ENCODE data around the gene TUBG2.
A peak's percentile ranks its signal among the peaks of the same experiment; 100 is the strongest.

TUBG2 gene

DNA sequence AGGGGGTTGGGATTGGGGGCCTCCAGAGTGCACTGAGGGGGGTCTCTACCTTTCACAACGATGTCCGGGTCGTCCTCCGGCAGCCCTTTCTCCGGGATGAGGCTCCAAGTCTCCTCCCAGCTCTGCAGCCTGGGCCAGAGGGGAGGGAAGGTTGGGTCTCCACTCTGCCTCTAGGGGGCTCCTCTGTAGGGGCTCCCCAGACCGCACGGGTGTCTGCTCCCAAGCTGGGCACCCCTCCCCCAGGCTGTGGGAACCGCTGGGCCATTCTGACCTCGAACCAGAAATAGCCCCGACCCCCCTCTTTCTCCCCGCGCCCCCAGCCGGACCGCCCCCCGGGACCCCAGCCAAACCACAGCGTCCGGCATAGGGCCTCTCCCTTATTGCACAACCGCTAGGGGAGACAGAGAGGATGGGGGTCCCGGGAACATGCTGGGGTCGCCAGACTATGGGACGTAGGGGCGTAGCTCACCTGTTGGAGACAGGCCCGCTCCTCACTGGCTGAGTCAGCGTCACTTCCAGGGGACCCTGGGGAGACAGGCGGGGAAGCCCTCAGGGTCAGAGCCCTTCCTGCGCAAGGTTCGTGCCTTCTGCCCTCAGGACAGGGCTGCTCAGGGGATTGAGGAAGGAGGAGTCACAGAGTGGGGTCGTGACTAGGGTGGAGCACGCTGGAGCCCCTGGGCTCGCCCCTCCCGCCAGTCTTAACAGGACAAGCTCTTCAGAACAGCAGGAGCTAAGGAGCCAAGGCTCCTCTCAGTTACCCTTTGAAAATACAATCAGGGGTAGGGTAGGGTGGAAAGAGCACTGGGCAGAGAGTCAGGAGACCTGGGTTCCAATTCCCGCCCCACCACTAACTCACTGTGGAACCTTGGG lies 15.0 kb downstream of the TUBG2 start:
- TF ChIP-seq, protein P1, sequence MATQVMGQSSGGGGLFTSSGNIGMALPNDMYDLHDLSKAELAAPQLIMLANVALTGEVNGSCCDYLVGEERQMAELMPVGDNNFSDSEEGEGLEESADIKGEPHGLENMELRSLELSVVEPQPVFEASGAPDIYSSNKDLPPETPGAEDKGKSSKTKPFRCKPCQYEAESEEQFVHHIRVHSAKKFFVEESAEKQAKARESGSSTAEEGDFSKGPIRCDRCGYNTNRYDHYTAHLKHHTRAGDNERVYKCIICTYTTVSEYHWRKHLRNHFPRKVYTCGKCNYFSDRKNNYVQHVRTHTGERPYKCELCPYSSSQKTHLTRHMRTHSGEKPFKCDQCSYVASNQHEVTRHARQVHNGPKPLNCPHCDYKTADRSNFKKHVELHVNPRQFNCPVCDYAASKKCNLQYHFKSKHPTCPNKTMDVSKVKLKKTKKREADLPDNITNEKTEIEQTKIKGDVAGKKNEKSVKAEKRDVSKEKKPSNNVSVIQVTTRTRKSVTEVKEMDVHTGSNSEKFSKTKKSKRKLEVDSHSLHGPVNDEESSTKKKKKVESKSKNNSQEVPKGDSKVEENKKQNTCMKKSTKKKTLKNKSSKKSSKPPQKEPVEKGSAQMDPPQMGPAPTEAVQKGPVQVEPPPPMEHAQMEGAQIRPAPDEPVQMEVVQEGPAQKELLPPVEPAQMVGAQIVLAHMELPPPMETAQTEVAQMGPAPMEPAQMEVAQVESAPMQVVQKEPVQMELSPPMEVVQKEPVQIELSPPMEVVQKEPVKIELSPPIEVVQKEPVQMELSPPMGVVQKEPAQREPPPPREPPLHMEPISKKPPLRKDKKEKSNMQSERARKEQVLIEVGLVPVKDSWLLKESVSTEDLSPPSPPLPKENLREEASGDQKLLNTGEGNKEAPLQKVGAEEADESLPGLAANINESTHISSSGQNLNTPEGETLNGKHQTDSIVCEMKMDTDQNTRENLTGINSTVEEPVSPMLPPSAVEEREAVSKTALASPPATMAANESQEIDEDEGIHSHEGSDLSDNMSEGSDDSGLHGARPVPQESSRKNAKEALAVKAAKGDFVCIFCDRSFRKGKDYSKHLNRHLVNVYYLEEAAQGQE (IDR thresholded peaks at IDR 0.05; ENCODE audit: insufficient read depth in 1 of 2, low read depth in 2 of 2, low read length in 2 of 2), result no peak
- no peak for TF ChIP-seq TAF1 (IDR thresholded peaks at IDR 0.05; ENCODE audit: borderline replicate concordance, insufficient read depth, low read length)
- TF ChIP-seq SIN3A (IDR thresholded peaks at IDR 0.05; ENCODE audit: borderline replicate concordance, insufficient read depth, low read length), result no peak
- TF ChIP-seq FOXP2 (optimal IDR thresholded peaks at IDR 0.05; ENCODE audit: borderline replicate concordance, extremely low read depth, extremely low read length, insufficient read depth), result no peak
- no peak for TF ChIP-seq POLR2AphosphoS5 (IDR thresholded peaks at IDR 0.05; ENCODE audit: low read depth, low read length)

DNA sequence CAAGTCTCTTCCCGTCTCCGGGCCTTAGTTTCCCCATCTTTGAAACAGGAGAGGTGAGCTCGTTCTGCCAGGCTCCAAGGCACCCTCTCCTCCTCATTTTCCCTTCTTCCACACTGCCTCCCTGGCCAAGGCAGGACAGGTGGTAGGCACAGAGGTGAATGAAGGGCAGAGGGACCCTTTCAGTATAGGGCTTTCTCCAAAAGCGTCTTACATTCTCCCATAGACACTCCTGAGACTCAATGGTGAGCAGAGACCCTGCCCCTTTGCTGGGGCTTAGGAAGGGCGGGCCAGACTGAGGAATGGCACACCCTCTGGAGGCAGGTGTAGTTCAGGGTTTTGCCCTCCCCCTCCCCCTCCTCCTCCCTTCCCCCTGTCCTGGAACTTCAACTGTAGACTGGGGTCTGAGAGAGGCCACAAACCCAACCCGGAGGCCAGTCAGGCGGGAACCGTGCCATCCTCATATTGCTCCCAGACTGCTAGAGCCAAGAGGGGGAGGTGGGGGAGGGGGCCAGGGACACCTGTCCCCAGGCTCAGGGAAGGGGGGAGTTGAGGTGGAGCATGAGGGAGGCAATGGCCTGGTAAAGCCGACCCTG lies 15.8 kb downstream of the TUBG2 start:
- no peak for TF ChIP-seq POLR2AphosphoS5 (IDR thresholded peaks at IDR 0.05; ENCODE audit: low read depth, low read length)
- no peak for TF ChIP-seq TAF1 (IDR thresholded peaks at IDR 0.05; ENCODE audit: borderline replicate concordance, insufficient read depth, low read length)
- TF ChIP-seq, protein P1 (IDR thresholded peaks at IDR 0.05; ENCODE audit: insufficient read depth in 1 of 2, low read depth in 2 of 2, low read length in 2 of 2), result no peak
- no peak for TF ChIP-seq FOXP2 (optimal IDR thresholded peaks at IDR 0.05; ENCODE audit: borderline replicate concordance, extremely low read depth, extremely low read length, insufficient read depth)
- TF ChIP-seq SIN3A (IDR thresholded peaks at IDR 0.05; ENCODE audit: borderline replicate concordance, insufficient read depth, low read length), result no peak

DNA sequence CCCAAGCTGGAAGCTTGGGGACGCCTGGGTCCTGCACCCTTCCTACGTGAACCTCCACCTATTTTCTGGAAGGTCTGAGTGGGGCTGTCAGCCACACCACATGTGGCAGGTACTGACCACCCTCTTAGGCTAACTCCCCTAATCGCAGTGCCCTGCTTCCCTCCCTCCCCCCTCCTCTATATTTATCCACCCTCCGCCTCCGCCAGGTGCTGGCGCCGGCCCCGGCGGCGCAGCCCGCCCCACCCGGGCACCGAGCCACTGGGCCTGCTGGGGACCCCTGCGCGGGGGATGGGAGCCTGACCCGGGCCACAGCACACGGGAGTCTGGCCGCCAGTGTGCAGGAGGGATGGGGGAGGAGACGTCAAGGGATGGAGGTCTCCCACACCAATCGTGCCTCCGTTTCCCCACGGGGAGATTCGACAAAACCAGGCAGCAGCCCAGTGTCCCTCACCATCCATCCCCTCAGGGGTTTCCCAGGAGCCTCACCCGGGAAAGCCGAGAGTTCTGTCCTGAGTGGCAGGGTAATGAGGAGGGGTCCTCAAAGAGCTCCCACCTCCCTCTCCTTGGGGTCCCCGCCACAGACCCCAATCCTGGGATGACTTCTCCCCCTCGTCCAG lies 16.4 kb downstream of the TUBG2 start:
- no peak for TF ChIP-seq SIN3A (IDR thresholded peaks at IDR 0.05; ENCODE audit: borderline replicate concordance, insufficient read depth, low read length)
- no peak for TF ChIP-seq TAF1 (IDR thresholded peaks at IDR 0.05; ENCODE audit: borderline replicate concordance, insufficient read depth, low read length)
- TF ChIP-seq, protein P1 (IDR thresholded peaks at IDR 0.05; ENCODE audit: insufficient read depth in 1 of 2, low read depth in 2 of 2, low read length in 2 of 2), result peak in 1 of 2 experiments; percentile 35; a peak in 1 of 4 replicates

DNA sequence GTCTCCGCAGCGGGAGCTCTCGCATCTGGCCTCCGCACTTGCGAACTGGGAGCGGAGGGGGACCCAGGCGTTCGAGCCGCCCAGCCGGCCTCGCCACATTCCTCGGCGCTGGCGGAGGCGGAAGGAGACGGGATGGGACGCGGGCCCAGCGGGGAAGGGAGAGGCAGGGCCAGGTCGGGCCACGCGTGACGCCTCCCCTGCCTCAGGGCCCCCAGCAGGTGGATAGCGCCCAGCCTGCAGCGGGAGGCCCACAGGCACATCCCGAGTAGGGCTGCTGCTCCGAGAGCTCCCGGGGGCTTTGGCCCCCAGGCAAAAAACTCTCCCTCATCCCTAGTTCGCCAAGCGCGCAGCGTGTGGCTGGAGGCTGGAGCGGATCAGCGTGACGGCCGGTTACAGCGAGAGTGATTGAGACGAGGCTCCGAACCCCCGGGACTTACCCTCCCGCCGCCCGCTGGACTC lies 16.9 kb downstream of the TUBG2 start:
- TF ChIP-seq SIN3A (IDR thresholded peaks at IDR 0.05; ENCODE audit: borderline replicate concordance, insufficient read depth, low read length) (no peak), FOXP2 (optimal IDR thresholded peaks at IDR 0.05; ENCODE audit: borderline replicate concordance, extremely low read depth, extremely low read length, insufficient read depth) (no peak), POLR2AphosphoS5 (IDR thresholded peaks at IDR 0.05; ENCODE audit: low read depth, low read length) (no peak), TAF1 (IDR thresholded peaks at IDR 0.05; ENCODE audit: borderline replicate concordance, insufficient read depth, low read length) (0 out of 2 replicates have a peak, but pooled peaks have one; percentile 28)
- TF ChIP-seq, protein P1 (IDR thresholded peaks at IDR 0.05; ENCODE audit: insufficient read depth in 1 of 2, low read depth in 2 of 2, low read length in 2 of 2), result peak; percentile 71 to 83; a peak in 3 of 4 replicates

All from PFSK-1 (cell line).